MCF 10A (cell line): ENCODE results near the gene MGAT5B. TPM values are rescaled to one million over a fixed set of nuclear protein-coding genes. Genes with fewer than 3 reads are reported as not detected.

Source experiments
- BruUV-seq: library from RNA; stranded (reverse); fragments of 400-500 nt; replicated peaks from 2 replicates; lab custom pipeline; 2021; lab: Mats Ljungman, UMichigan
- CTCF ChIA-PET: fragments of 300-600 bp; sonication (Branson Sonifier 250); formaldehyde crosslinking; extraction: SDS; loops from one replicate; lab custom pipeline; 2021; ENCODE audit warnings: antibody characterized with exemption, inconsistent platforms; lab: Yijun Ruan, JAX
- POLR2A ChIA-PET: fragments of 300-600, 350-650 bp; sonication (Branson Sonifier 250); formaldehyde crosslinking; extraction: SDS; loops from one replicate; lab custom pipeline; 2020; ENCODE audit warnings: antibody characterized with exemption, inconsistent platforms; lab: Yijun Ruan, JAX
- DNase-seq: peaks from one replicate; pipeline ENCODE4 v3.0.0-alpha.2; 2018; ENCODE audit not compliant: unreplicated experiment
- H3K27ac Mint-ChIP-seq: one replicate; pipeline ENCODE4 v1.8.0; 2022; ENCODE audit warnings: mild to moderate bottlenecking, low read depth, mixed read lengths; ENCODE audit not compliant: unreplicated experiment
- H3K27me3 Mint-ChIP-seq: one replicate; pipeline ENCODE4 v1.8.0; 2022; ENCODE audit warnings: mixed read lengths; ENCODE audit not compliant: insufficient read depth, unreplicated experiment
- H3K36me3 Mint-ChIP-seq: one replicate; pipeline ENCODE4 v1.8.0; 2022; ENCODE audit warnings: mild to moderate bottlenecking, moderate library complexity, mixed read lengths; ENCODE audit not compliant: insufficient read depth, unreplicated experiment
- H3K4me1 Mint-ChIP-seq: one replicate; pipeline ENCODE4 v1.8.0; 2022; ENCODE audit warnings: mixed read lengths; ENCODE audit not compliant: insufficient read depth, unreplicated experiment
- H3K4me3 Mint-ChIP-seq: one replicate; pipeline ENCODE4 v1.8.0; 2022; ENCODE audit warnings: mild to moderate bottlenecking, moderate library complexity, mixed read lengths; ENCODE audit not compliant: unreplicated experiment
- H3K9me3 Mint-ChIP-seq: one replicate; pipeline ENCODE4 v1.8.0; 2022; ENCODE audit warnings: mixed read lengths; ENCODE audit not compliant: unreplicated experiment
- intact Hi-C: fragments of 100-400 bp; cut with micrococcal nuclease; formaldehyde crosslinking; loops from 2 replicates; pipeline ENCODE4 v1.14.1; 2022
- total RNA-seq: library from RNA; stranded (reverse); gene quantifications from 2 replicates; pipeline ENCODE4 v1.2.3, GENCODE V29; 2022
- TF ChIP-seq, protein P1 (sequence below): fragments of 200-600 bp; IDR thresholded peaks from one replicate; pipeline ENCODE4 v1.8.0; 2022; ENCODE audit warnings: antibody characterized with exemption, mild to moderate bottlenecking; ENCODE audit not compliant: unreplicated experiment

MGAT5B gene
- total RNA-seq, 1 experiment from 2014 or later: 1.7 TPM

DNA sequence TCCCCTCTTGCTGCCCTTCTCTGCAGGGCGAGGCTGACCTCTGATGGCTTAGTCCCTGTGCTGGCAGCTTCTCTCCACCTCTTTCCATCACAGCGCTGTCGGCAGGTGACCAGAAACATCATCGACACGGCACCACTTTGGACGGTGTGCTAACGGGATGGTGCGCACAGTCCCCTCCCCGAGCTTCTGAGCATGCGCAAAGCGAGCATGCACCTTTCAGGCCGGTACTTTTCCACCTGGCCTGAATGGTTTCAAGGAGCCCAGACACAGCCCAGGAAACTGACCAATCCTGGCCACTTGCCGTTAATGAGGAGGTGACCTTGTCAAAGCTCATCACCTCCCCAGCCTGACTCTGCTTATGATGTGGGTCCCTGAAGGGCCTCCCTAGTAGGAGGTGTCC, 54.8 kb downstream of the MGAT5B start:
- H3K36me3 Mint-ChIP-seq: no peaks in the 10 kb centered on the region
- no peak for DNase-seq
- no TSS peak for BruUV-seq
- no peak overlapping the region for H3K4me3 Mint-ChIP-seq
- peaks cover 13% of the 10 kb centered on the region for H3K27me3 Mint-ChIP-seq
- no peak overlapping the region for H3K27ac Mint-ChIP-seq
- ChIA-PET CTCF (interaction anchor here (0.9 kb wide), 1 partner anchor 144 kb away, joined by 3 read pairs; no protein-coding TSS in a partner anchor), POLR2A (no interaction called here)
- intact Hi-C loops: no loop called here
- H3K9me3 Mint-ChIP-seq: no peaks in the 10 kb centered on the region
- TF ChIP-seq, protein P1, sequence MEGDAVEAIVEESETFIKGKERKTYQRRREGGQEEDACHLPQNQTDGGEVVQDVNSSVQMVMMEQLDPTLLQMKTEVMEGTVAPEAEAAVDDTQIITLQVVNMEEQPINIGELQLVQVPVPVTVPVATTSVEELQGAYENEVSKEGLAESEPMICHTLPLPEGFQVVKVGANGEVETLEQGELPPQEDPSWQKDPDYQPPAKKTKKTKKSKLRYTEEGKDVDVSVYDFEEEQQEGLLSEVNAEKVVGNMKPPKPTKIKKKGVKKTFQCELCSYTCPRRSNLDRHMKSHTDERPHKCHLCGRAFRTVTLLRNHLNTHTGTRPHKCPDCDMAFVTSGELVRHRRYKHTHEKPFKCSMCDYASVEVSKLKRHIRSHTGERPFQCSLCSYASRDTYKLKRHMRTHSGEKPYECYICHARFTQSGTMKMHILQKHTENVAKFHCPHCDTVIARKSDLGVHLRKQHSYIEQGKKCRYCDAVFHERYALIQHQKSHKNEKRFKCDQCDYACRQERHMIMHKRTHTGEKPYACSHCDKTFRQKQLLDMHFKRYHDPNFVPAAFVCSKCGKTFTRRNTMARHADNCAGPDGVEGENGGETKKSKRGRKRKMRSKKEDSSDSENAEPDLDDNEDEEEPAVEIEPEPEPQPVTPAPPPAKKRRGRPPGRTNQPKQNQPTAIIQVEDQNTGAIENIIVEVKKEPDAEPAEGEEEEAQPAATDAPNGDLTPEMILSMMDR: no peak
- no peaks in the 10 kb centered on the region for H3K4me1 Mint-ChIP-seq

DNA sequence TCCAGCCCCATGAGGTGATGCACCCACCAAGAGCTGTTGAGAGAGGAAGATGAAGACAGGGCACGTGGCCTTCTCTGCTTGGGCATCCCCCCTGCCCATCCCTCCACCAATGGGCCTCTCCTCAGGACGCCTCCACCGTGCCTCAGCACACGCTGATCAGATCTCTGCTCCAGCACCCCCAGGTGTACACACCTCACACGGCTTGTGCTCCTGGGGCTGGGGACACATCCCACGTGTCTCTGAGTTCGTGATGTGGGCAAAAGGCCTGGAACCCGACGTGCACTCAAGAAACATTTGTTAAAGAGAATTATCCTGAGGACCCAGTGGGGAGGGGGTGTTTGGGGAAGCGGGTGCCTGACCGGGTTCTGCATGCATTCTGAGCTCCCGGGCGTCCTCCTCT, 55.3 kb downstream of the MGAT5B start:
- DNase-seq: no peak
- no peaks in the 10 kb centered on the region for H3K36me3 Mint-ChIP-seq
- TF ChIP-seq, protein P1: no peak
- no TSS peak for BruUV-seq
- ChIA-PET CTCF (interaction anchor here (0.9 kb wide), 1 partner anchor 143 kb away, joined by 3 read pairs; no protein-coding TSS in a partner anchor), POLR2A (no interaction called here)
- H3K4me3 Mint-ChIP-seq: no peak overlapping the region
- H3K9me3 Mint-ChIP-seq: no peaks in the 10 kb centered on the region
- no peaks in the 10 kb centered on the region for H3K4me1 Mint-ChIP-seq
- H3K27me3 Mint-ChIP-seq: peaks cover 13% of the 10 kb centered on the region
- H3K27ac Mint-ChIP-seq: no peak overlapping the region
- intact Hi-C loops: no loop called here

DNA sequence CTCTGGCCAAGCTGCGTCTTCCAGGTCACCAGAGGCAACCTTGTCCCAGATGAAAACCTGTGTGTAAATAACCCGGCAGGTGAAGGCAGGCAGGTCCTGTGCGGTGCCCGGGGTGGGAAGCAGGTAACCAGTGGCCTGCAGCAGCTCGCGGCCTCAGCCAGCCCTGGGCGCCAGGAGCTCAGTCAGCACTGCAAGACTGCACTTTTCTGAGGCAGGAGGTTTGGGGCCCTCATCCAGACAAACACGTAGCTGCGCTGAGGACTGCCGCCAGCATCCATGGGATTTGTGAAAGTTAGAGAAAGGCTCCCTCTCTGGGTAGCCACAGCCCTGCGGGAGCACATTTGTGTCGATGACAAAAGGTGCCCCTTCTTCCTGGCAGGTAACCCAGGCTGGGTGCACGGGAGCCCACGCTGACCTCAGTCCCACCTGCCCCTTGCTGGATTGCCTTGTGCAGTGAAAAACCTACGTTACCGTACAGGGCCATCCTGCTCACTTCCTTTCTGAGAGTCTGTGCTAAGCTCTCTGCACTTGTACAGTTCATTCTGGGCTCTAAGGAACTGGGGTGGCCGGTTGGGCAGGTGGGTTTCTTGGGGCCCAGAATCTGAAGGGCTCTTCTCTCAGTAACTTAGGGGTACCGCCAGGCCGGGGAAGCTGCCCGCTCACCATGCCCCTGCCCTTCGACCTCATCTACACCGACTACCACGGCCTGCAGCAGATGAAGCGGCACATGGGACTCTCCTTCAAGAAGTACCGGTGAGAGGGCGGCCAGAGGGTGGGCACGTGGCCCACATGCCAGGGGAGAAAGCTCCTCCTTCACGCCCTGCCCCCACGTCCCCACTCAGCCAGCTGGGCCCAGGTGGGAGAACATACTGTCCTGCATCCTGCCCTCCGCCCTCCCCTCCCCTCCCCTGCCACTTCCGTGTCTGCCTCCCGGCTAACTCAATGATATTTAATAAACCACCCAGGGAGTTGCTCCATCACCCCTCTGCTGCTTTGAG, 56.4 kb downstream of the MGAT5B start:
- TF ChIP-seq, protein P1: no peak
- ChIA-PET CTCF (interaction anchor here (0.6 kb wide), 2 partner anchors 122 to 1191 kb away, joined by 3 read pairs; no protein-coding TSS in a partner anchor), POLR2A (no interaction called here)
- Mint-ChIP-seq H3K27me3 (peaks cover 13% of the 10 kb centered on the region), H3K4me3 (no peak overlapping the region), H3K27ac (no peak overlapping the region), H3K36me3 (no peaks in the 10 kb centered on the region), H3K4me1 (no peaks in the 10 kb centered on the region), H3K9me3 (no peaks in the 10 kb centered on the region)
- no TSS peak for BruUV-seq
- intact Hi-C loops: no loop called here
- DNase-seq: no peak

DNA sequence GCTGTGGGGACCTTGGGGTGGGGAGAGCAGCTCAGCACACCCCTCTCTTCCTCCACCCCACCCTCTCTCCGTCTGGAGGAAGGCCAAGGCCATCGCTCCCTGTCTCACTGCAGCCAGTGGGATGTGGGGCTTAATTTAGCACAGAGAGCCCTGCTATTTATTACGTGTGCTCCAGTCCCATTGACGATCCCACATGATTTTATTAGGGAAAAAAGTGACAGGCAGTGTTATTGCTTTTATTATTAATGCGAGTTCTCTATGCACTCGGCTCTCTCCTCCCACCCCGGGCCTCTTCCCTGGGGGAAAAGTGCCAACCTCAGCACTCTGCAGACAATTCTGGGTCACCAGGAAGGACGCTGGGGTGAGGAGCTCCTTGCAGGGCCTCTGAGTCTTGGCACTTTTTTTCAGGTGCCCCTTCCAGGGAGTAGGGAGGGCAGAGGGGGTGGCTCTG, 57.3 kb downstream of the MGAT5B start:
- intact Hi-C loops: no loop called here
- DNase-seq: no peak
- no TSS peak for BruUV-seq
- no peaks in the 10 kb centered on the region for H3K4me1 Mint-ChIP-seq
- TF ChIP-seq, protein P1: no peak
- no peaks in the 10 kb centered on the region for H3K9me3 Mint-ChIP-seq
- H3K36me3 Mint-ChIP-seq: no peaks in the 10 kb centered on the region
- ChIA-PET POLR2A (no interaction called here), CTCF (interaction anchor here (0.6 kb wide), 1 partner anchor 121 kb away, joined by 3 read pairs; no protein-coding TSS in a partner anchor)
- H3K27ac Mint-ChIP-seq: no peak overlapping the region
- peaks cover 10% of the 10 kb centered on the region for H3K27me3 Mint-ChIP-seq
- H3K4me3 Mint-ChIP-seq: no peak overlapping the region
